Sigmoid colon (tissue), 4 donors: Measurements from ENCODE around the gene ETV1.

Experiments
- CTCF ChIP-seq, 4 experiments: fragments of 450-650 bp in 3 of 4; fragments of 200-600 bp in 1 of 4; IDR thresholded peaks; one replicate each; pipeline ENCODE4 v1.5.1; 2016 to 2019; ENCODE audit warnings: antibody characterized with exemption in 4 of 4, mild to moderate bottlenecking in 3 of 4, moderate library complexity in 2 of 4
- POLR2AphosphoS5 ChIP-seq, 4 donors: sonication (generic); formaldehyde crosslinking; IDR thresholded peaks; one replicate each; pipeline ENCODE4 v1.6.1; 2017; ENCODE audit warnings: antibody characterized with exemption in 4 of 4

- TF ChIP-seq CTCF (IDR thresholded peaks at IDR 0.05) (no peak), POLR2AphosphoS5 (IDR thresholded peaks at IDR 0.05) (no peak)
Observed at GRCh38 chr7:14013898-14014297, 24.4 kb upstream of the ETV1 start.
